Chondrocyte (in vitro differentiated cells): ENCODE results near the gene SNRNP200. TPM values are rescaled to one million over a fixed set of nuclear protein-coding genes. Genes with fewer than 3 reads are reported as not detected.

ENCODE experiments used
- DNase-seq: peaks from one replicate; pipeline ENCODE4 v3.0.0; 2021; ENCODE audit warnings: mixed read lengths, low spot score
- H3K27ac Mint-ChIP-seq: one replicate; pipeline ENCODE4 v1.8.0; 2021; ENCODE audit warnings: mild to moderate bottlenecking, moderate library complexity, mixed read lengths; ENCODE audit not compliant: unreplicated experiment
- H3K27me3 Mint-ChIP-seq: 2 replicates; pipeline ENCODE4 v1.8.0; 2021; ENCODE audit warnings: low read depth, mixed read lengths
- H3K36me3 Mint-ChIP-seq: 2 replicates; pipeline ENCODE4 v1.8.0; 2021; ENCODE audit warnings: low read depth, mixed read lengths
- H3K4me1 Mint-ChIP-seq: 2 replicates; pipeline ENCODE4 v1.8.0; 2021; ENCODE audit warnings: low read depth, mild to moderate bottlenecking, mixed read lengths
- H3K4me3 Mint-ChIP-seq: one replicate; pipeline ENCODE4 v1.8.0; 2021; ENCODE audit warnings: mild to moderate bottlenecking, moderate library complexity, mixed read lengths; ENCODE audit not compliant: unreplicated experiment
- H3K9me3 Mint-ChIP-seq: 2 replicates; pipeline ENCODE4 v1.8.0; 2021; ENCODE audit warnings: low read depth, mixed read lengths
- total RNA-seq: library from RNA; stranded (reverse); gene quantifications from 3 replicates; pipeline ENCODE4 v1.2.1, GENCODE V29; 2021
- TF ChIP-seq, protein P1 (sequence below): fragments of 200-600 bp; sonication (generic); IDR thresholded peaks from 2 replicates; pipeline ENCODE4 v1.5.0; 2021; ENCODE audit warnings: antibody characterized with exemption, mild to moderate bottlenecking, moderate library complexity

The SNRNP200 gene
- total RNA-seq, 1 donor from 2014 or later = 82.6 TPM

DNA sequence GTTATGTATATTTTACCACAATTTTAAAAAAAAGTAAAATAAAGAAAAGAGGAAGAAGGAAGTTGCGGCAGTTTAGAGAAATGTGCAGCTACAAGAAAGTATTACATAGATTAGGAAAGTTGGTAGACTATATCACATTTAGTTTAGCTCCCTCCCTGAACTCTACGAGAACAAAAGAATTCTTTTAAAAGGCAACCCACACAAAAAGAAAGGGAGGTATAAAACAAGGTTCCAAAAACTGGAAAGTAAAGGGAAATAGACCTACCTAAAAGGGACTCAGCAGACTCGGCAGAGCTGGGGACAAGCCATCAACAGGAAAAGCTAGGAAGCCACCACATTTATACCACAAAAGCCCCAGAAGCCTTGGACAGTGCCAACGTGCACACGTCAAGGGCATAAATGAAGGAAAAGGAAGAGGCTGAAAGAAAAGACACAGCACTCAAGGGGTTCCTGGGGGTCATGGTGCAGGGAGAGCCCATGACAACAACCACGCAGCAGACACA lies 48.7 kb downstream of the SNRNP200 start:
- DNase-seq = no peak
- Mint-ChIP-seq H3K27ac (peak overlapping the region; percentile 41), H3K9me3 (no peaks in the 10 kb centered on the region), H3K27me3 (no peaks in the 10 kb centered on the region), H3K4me3 (no peak overlapping the region), H3K4me1 (peaks cover 52% of the 10 kb centered on the region), H3K36me3 (peaks cover 21% of the 10 kb centered on the region)
- TF ChIP-seq, protein P1, sequence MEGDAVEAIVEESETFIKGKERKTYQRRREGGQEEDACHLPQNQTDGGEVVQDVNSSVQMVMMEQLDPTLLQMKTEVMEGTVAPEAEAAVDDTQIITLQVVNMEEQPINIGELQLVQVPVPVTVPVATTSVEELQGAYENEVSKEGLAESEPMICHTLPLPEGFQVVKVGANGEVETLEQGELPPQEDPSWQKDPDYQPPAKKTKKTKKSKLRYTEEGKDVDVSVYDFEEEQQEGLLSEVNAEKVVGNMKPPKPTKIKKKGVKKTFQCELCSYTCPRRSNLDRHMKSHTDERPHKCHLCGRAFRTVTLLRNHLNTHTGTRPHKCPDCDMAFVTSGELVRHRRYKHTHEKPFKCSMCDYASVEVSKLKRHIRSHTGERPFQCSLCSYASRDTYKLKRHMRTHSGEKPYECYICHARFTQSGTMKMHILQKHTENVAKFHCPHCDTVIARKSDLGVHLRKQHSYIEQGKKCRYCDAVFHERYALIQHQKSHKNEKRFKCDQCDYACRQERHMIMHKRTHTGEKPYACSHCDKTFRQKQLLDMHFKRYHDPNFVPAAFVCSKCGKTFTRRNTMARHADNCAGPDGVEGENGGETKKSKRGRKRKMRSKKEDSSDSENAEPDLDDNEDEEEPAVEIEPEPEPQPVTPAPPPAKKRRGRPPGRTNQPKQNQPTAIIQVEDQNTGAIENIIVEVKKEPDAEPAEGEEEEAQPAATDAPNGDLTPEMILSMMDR = no peak

DNA sequence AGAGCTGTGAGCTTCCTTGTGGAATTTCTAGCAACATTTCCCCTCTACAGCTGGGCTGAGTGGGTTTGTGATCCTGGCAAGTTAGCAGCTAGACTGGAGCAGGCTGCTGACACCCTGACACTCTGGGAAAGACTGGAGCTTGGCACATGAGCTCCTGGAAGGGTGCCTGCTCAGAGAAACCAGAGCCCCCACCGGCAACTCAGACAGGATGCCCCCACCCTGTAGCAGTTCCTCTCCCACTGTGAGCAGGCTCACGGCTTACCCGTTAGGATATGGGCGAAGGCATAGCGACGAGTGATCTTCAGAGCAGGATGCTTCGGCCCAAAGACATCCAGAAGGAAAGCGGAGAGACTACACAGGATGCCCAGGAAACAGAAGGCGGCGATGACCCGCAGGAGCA lies 50.8 kb downstream of the SNRNP200 start:
- TF ChIP-seq, protein P1 = no peak
- H3K9me3 Mint-ChIP-seq = no peaks in the 10 kb centered on the region
- H3K36me3 Mint-ChIP-seq = peaks cover 22% of the 10 kb centered on the region
- no peak overlapping the region for H3K27ac Mint-ChIP-seq
- DNase-seq = no peak
- no peak overlapping the region for H3K4me3 Mint-ChIP-seq
- peaks cover 46% of the 10 kb centered on the region for H3K4me1 Mint-ChIP-seq
- no peaks in the 10 kb centered on the region for H3K27me3 Mint-ChIP-seq

DNA sequence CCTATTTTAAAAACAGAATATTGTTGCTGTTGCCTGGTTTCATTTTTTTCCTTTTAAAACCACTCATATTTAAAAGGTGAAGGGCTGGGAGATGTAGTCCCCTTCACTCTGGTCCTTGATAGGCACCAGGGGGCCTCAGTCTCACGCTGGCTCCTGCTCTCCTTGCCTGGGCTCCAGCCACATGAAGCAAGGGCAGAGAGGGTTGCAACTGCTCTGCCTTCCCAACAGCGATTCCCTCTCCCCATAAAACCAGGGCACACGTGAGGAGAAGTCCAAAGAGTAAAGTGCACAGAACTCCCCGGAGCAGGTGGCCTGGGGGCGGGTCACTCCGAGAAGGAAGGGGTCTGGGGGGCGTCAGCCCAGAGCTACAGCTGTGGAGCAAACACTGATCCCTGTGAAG lies 52.3 kb downstream of the SNRNP200 start:
- Mint-ChIP-seq H3K9me3 (no peaks in the 10 kb centered on the region), H3K27ac (no peak overlapping the region), H3K27me3 (no peaks in the 10 kb centered on the region), H3K4me1 (peaks cover 33% of the 10 kb centered on the region), H3K4me3 (no peak overlapping the region), H3K36me3 (peaks cover 23% of the 10 kb centered on the region)
- no peak for DNase-seq
- TF ChIP-seq, protein P1 = no peak

DNA sequence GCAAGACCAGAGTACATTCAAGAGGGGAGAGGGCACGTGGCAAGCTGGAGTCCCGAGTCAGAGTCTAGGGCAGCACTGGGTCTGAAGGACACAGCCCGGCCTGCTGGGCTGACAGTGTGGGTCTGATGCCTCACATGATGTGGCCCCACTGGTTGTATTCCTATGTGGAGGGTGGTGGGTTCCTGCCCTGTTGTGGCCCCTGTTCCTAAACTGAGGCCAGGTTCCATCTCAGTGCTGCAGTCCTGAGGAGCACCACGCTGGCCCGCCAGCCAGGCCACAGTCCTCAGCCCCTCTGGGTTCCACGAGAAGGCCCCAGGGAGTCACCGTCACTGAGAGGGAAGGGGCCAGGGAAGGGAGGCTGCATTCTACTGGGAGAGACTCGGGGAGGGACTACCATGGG lies 52.8 kb downstream of the SNRNP200 start:
- Mint-ChIP-seq H3K4me3 (no peak overlapping the region), H3K36me3 (peaks cover 23% of the 10 kb centered on the region), H3K4me1 (peaks cover 28% of the 10 kb centered on the region), H3K9me3 (no peaks in the 10 kb centered on the region), H3K27ac (no peak overlapping the region), H3K27me3 (no peaks in the 10 kb centered on the region)
- no peak for DNase-seq
- TF ChIP-seq, protein P1 = no peak

DNA sequence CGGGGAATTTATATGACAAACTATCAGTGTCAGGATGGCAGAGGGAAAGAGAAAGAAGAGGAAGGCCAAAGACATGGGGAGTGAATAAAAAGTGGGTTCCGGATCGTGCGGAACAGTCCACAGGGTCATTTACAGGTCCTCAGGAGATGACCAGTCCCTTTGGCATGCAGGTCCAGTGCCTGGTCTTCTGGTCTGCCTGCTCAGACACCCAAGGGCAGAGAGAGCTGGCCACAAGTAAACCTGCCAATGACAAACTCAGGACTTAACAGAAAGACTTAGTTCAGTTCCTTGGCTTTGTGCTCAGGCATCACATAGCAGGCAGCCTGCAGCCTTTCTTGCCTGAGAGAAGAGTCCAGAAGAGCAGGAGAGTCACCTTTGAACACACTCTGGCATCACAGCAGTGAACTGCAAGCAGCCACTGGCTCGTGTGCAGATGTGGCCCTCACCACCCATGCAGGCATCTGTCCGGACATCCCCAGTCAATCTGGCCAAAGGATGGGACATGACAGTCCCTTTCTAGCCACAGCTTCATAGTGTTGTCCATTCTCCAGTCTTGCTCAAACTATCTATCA lies 53.5 kb downstream of the SNRNP200 start:
- Mint-ChIP-seq H3K27ac (peak overlapping the region; percentile 84), H3K27me3 (no peaks in the 10 kb centered on the region), H3K9me3 (no peaks in the 10 kb centered on the region), H3K4me1 (peaks cover 29% of the 10 kb centered on the region), H3K4me3 (peak overlapping the region; percentile 8), H3K36me3 (peaks cover 23% of the 10 kb centered on the region)
- TF ChIP-seq, protein P1 = no peak
- peak; percentile 62 for DNase-seq
